ENCODE results near the gene MYH16.
"Not testable (repeated sequence)": the region's sequence is repeated elsewhere in the genome, so short reads cannot be mapped to it uniquely, and the experiment has no call there.

Gene MYH16

DNA sequence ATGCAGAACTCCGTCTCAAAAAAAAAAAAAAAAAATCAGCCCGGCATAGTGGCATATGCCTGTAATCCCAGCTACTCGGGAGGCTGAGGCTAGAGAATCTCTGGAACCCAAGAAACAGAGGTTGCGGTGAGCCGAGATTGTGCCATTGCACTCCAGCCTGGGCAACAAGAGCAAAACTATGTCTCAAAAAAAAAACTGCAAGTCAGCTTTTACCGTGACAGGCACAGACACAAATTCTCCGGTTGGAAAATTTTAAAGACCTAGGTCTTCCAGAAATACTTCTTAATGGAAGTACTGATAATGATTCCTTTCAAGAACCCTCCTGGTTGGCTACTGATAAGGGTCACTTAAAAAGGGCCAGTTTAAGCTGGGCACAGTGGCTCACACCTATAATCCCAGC is 82.5 kb downstream of the MYH16 start:
- no peak for DNase-seq (ENCODE audit: low read depth)

DNA sequence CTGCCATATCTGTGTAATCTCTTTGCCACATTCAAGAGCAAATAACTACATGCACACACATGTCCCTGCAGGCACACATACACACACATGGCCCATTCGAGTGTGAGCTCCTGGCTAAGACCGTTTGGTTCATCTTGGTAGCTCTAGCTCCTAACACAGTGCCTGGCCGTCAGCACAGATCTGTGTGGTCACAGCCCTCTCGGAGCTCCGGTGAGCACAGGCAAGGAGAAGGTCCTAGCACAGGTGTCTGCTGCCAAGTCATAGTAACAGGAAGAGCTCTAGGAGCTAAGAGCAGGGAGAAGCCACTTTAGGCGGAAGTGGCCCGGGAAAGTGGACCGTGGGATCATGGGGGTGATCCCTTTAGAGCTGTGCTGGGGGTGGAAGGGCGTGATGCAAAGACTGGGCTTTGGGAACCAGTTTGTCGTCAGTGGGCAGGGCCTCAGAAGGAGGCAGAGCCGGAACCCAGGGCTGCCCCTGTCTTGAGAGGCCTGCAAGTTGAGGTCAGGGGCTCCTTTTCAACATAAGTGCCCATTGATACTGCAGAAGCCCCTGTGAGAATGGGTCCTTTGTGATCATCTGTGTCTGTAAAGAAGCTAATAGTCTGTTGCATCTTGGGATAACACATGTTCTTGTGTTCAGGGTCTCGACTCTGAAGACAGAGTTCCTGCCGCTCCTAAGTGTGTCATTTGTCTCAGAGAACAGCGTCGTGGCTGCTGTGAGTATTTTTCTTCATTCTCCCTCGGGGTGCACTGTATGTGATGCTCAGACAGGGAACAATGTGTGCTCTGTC is 85.3 kb downstream of the MYH16 start:
- DNase-seq (ENCODE audit: low read depth) = no peak

DNA sequence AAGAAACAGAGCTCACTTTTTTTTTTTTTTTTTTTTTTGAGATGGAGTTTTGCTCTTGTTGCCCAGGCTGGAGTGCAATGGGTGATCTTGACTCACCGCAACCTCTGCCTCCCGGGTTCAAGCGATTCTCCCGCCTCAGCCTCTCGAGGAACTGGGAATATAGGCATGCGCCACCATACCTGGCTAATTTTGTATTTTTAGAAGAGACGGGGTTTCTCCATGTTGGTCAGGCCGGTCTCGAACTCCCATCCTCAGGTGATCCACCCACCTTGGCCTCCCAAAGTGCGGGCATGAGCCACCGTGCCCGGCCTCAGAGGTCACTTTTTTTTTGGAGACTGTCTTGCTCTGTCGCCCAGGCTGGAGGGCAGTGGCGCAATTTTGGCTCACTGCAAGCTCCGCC is 85.9 kb downstream of the MYH16 start:
- not testable (repeated sequence) for DNase-seq (ENCODE audit: low read depth)

DNA sequence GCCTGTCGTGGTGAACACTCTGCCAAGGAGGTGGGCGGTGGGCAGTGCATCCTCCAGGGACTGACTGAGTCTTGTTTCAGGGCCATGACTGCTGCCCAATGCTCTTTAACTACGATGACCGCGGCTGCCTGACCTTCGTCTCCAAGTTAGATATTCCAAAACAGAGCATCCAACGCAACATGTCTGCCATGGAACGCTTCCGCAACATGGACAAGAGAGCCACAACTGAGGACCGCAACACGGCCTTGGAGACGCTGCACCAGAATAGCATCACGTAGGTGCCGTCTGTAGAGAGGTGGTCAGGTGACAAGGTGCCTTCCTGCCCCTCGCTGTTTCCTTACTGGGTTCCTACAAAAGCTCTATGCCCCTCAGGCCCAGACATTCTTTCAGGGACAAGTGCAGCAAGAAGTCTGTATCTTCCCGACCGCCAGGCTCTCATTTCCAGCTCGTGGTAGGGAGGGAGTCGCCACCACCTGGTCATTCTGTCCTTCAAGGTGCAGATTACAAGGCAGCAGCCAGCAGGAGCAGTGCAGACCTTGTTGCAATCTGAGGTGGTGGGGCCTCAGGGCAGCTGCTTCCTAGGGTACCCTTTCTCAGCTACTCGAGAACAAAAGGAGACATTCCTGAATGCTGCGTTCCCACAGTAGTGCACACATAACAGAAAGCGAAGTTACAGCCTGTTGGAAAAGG is 87.0 kb downstream of the MYH16 start:
- no peak for DNase-seq (ENCODE audit: low read depth)

All from activated T-helper 1 cell treated with Interleukin-2 at 50 U/mL for 16 hours (primary cell).